Colonic mucosa (tissue), 4 donors: ENCODE measurements around the gene ZSCAN12. TPM values are rescaled to one million over a fixed set of nuclear protein-coding genes. Genes with fewer than 3 reads are reported as not detected.
"Not testable (repeated sequence)": the region's sequence is repeated elsewhere in the genome, so short reads cannot be mapped to it uniquely, and the experiment has no call there.

ENCODE experiments used
- DNase-seq: peaks from one replicate; pipeline ENCODE4 v3.0.0-alpha.2; 2020
- H3K27ac ChIP-seq: fragments of 200-600 bp; one replicate; pipeline ENCODE4 v1.8.0; 2021
- H3K27me3 ChIP-seq: fragments of 200-600 bp; one replicate; pipeline ENCODE4 v1.8.0; 2021
- H3K36me3 ChIP-seq: fragments of 200-600 bp; one replicate; pipeline ENCODE4 v1.8.0; 2021
- H3K4me1 ChIP-seq: fragments of 200-600 bp; one replicate; pipeline ENCODE4 v1.8.0; 2021; ENCODE audit warnings: mild to moderate bottlenecking
- H3K4me3 ChIP-seq: fragments of 200-600 bp; one replicate; pipeline ENCODE4 v1.8.0; 2021
- H3K9ac ChIP-seq, 2 donors: one replicate each; pipeline ENCODE4 v1.7.0; 2013; ENCODE audit warnings: control low read depth in 2 of 2, low read depth in 2 of 2, low read length in 2 of 2
- H3K9me3 ChIP-seq: fragments of 200-600 bp; one replicate; pipeline ENCODE4 v1.8.0; 2021
- intact Hi-C: fragments of 100-400 bp; cut with DNase I; formaldehyde crosslinking; loops from one replicate; pipeline ENCODE4 v1.14.1; 2022
- total RNA-seq, 2 donors: library from RNA; stranded (reverse); fragmentation: NEBNext Ultra II Directional in 1 of 2; extraction: Animal tissue kit (Norgen Biotek cat#: 25700) in 1 of 2; gene quantifications; one replicate each; pipeline ENCODE4 v1.2.1, GENCODE V29; 2021
- TF ChIP-seq, protein P1 (sequence below): fragments of 200-600 bp; IDR thresholded peaks from one replicate; pipeline ENCODE4 v1.8.0; 2022; ENCODE audit warnings: antibody characterized with exemption, mild to moderate bottlenecking
- donor health status: healthy.
- donor health status: DM: no; HTN: no; CAD: no.
- donor health status: DM: no; HTN: no; CAD: no.

Gene ZSCAN12
- total RNA-seq, 2 donors from 2014 or later: 4.5 to 4.9 TPM

DNA sequence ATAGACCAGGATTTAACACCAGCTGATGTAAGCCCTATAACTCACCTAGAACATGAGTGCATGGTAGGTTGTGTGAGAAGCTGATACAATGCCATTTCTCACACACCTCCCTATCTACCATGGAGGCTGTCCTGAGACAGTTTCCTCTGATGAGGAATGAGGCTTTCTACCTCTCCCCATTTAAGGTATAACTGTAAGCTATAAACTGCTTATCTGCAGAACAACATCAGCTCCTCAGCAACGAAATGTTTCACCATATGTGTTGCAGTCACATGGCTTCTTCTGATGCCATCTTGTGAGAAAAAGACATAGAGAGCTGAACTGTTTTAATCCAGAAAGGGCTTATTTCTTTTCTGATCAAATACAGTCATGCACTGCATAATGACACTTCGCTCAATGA is 29.1 kb downstream of the ZSCAN12 start:
- TF ChIP-seq, protein P1, sequence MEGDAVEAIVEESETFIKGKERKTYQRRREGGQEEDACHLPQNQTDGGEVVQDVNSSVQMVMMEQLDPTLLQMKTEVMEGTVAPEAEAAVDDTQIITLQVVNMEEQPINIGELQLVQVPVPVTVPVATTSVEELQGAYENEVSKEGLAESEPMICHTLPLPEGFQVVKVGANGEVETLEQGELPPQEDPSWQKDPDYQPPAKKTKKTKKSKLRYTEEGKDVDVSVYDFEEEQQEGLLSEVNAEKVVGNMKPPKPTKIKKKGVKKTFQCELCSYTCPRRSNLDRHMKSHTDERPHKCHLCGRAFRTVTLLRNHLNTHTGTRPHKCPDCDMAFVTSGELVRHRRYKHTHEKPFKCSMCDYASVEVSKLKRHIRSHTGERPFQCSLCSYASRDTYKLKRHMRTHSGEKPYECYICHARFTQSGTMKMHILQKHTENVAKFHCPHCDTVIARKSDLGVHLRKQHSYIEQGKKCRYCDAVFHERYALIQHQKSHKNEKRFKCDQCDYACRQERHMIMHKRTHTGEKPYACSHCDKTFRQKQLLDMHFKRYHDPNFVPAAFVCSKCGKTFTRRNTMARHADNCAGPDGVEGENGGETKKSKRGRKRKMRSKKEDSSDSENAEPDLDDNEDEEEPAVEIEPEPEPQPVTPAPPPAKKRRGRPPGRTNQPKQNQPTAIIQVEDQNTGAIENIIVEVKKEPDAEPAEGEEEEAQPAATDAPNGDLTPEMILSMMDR: no peak
- no peak overlapping the region for H3K4me3 ChIP-seq
- H3K36me3 ChIP-seq: no peaks in the 10 kb centered on the region
- no peaks in the 10 kb centered on the region for H3K4me1 ChIP-seq
- H3K9me3 ChIP-seq: no peaks in the 10 kb centered on the region
- no peaks in the 10 kb centered on the region for H3K27me3 ChIP-seq
- DNase-seq: no peak
- no peak overlapping the region for H3K27ac ChIP-seq
- H3K9ac ChIP-seq: no peak overlapping the region
- intact Hi-C loops: no loop called here

DNA sequence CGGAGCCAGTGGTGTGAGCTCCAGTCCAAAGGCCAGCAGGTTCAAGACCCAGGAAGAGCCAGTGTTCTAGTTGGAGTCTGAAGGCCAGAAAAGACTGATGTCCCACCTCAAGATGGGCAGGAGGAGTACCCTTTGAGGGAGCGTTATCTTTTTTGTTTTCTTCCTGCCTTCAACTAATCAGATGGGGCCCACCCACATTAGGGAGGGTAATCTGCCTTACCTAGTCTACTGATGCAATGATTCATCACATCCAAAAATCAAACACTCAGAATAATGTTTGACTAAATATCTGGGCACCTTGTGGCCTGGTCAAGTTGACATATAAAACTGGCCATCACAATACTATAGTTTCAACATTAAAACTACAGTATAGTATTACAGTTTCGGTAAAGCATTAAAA is 30.1 kb downstream of the ZSCAN12 start:
- intact Hi-C loops: no loop called here
- H3K27me3 ChIP-seq: no peaks in the 10 kb centered on the region
- H3K9me3 ChIP-seq: no peaks in the 10 kb centered on the region
- TF ChIP-seq, protein P1: no peak
- H3K36me3 ChIP-seq: no peaks in the 10 kb centered on the region
- H3K9ac ChIP-seq: no peak overlapping the region
- no peak overlapping the region for H3K4me3 ChIP-seq
- no peak overlapping the region for H3K27ac ChIP-seq
- no peak for DNase-seq
- H3K4me1 ChIP-seq: no peaks in the 10 kb centered on the region

DNA sequence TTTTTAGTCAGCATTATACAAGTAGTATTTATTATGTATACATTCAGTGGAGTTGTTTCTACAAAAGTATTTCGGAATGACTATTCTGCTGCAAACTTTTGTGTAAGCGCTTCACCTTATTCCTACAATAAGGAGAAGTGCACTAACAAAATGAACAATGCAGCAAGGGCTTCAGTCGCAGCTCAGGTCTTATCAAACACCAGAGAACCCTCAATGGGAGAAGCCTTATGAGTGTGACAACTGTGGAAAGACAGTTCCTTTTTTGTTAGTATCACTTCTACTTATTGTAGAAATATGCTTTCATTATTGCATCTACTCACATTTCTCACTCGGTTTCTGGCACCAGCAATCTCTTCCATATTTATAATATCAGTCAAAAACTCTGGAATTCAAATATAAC is 31.0 kb downstream of the ZSCAN12 start:
- no peaks in the 10 kb centered on the region for H3K27me3 ChIP-seq
- no peaks in the 10 kb centered on the region for H3K9me3 ChIP-seq
- H3K4me1 ChIP-seq: no peaks in the 10 kb centered on the region
- TF ChIP-seq, protein P1: no peak
- H3K27ac ChIP-seq: no peak overlapping the region
- H3K4me3 ChIP-seq: no peak overlapping the region
- intact Hi-C loops: no loop called here
- no peaks in the 10 kb centered on the region for H3K36me3 ChIP-seq
- H3K9ac ChIP-seq: no peak overlapping the region
- no peak for DNase-seq

DNA sequence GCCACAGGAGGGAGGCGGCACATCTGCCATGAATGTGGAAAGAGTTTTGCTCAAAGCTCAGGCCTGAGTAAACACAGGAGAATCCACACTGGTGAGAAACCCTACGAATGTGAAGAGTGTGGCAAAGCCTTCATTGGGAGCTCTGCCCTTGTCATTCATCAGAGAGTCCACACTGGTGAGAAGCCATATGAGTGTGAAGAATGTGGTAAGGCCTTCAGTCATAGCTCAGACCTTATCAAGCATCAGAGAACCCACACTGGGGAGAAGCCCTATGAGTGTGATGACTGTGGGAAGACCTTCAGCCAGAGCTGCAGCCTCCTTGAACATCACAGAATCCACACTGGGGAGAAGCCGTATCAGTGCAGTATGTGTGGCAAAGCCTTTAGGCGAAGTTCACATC is 34.0 kb downstream of the ZSCAN12 start:
- H3K4me3 ChIP-seq, H3K36me3 ChIP-seq, H3K9me3 ChIP-seq, H3K4me1 ChIP-seq, DNase-seq, H3K27ac ChIP-seq, intact Hi-C loops, H3K27me3 ChIP-seq, H3K9ac ChIP-seq: not testable (repeated sequence)

DNA sequence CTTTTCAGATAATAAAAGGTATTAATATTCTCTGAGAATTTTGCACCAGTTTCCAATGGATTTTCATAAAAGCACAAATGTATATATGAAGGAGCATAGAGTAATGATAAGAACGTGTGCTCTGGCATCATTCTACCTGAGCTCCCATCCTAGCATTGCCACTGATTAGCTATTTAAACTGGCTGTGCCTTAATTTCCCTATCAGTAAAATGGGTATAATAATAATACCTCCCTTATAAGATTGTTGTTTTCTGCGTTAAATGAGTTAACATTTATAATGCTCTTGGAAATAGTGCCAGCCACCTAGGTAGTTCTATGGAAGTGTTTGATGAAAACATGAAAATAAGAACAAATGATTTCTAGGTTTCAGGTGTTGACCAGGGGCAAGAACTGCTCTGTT is 38.6 kb downstream of the ZSCAN12 start:
- Histone ChIP-seq H3K36me3 (no peaks in the 10 kb centered on the region), H3K9me3 (no peaks in the 10 kb centered on the region), H3K27me3 (no peaks in the 10 kb centered on the region), H3K4me1 (no peaks in the 10 kb centered on the region), H3K27ac (no peak overlapping the region), H3K4me3 (no peak overlapping the region), H3K9ac (no peak overlapping the region)
- DNase-seq: no peak
- TF ChIP-seq, protein P1: no peak
- intact Hi-C loops: no loop called here

DNA sequence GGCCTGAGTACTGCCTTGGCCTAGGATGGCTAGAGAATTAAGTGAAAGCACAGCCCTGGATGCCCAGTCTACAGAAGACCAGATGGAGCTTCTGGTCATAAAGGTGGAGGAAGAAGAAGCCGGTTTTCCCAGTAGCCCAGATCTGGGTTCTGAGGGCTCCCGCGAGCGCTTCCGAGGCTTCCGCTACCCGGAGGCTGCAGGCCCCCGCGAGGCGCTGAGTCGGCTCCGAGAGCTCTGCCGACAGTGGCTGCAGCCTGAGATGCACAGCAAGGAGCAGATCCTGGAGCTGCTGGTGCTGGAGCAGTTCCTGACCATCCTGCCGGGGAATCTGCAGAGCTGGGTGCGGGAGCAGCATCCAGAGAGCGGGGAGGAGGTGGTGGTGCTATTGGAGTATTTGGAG is 40.0 kb downstream of the ZSCAN12 start:
- intact Hi-C loops: loop anchor here (5.0 to 10.0 kb wide), 3 partner anchors 135 to 455 kb away; partner anchors contain the start of gene ZSCAN9
- not testable (repeated sequence) for H3K27ac ChIP-seq, H3K27me3 ChIP-seq, H3K36me3 ChIP-seq, H3K9me3 ChIP-seq, DNase-seq, H3K4me1 ChIP-seq, H3K9ac ChIP-seq, H3K4me3 ChIP-seq

DNA sequence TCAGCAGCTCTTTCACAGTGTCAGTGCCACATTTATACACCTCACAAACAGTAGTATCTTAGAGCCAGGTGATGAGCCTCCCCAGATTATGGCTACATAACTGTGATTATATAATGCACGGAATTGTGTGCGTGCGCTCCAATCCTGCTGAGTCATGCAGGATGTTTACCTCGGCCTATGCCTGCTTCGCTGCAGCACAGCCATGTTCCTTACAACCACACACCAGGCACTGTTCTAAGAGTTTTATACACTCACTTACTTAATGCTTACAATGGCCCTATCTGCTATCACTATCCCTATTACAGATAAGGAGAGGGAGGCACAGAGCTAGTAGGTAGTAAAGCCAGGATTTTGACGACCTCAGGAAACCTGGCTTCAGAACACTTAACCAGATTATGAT is 42.5 kb downstream of the ZSCAN12 start:
- TF ChIP-seq, protein P1: no peak
- Histone ChIP-seq H3K9me3 (no peaks in the 10 kb centered on the region), H3K36me3 (no peaks in the 10 kb centered on the region), H3K9ac (no peak overlapping the region), H3K27me3 (no peaks in the 10 kb centered on the region), H3K4me1 (no peaks in the 10 kb centered on the region), H3K4me3 (no peak overlapping the region), H3K27ac (no peak overlapping the region)
- DNase-seq: no peak
- intact Hi-C loops: loop anchor here (5.0 to 10.0 kb wide), 3 partner anchors 132 to 452 kb away; partner anchors contain the start of gene ZSCAN9
